ENCODE data around the gene GNAS. TPM values are rescaled to one million over a fixed set of nuclear protein-coding genes. Genes with fewer than 3 reads are reported as not detected.

The GNAS gene
- total RNA-seq, 6 experiments from 2014 or later = 254 to 400 (median 287) TPM

DNA sequence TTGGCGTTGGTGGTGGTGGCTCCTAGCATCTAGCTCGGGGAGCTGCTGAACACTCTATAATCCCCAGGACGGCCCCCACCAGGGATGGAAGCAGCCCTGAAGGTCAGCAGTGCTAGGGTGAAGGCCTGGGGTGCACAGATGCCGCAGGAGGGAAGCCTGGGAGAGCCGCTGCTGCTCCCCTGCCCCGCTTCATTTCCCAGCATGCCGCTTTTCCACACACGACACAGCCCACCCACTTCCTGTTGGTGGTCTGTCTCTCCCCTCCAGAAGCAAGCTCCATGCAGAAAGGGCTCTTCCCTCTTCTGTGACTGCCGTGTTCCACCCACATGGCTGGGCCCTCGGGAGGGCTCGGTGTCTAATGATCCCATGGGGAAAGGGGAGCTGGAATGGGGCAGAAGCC lies 37.1 kb upstream of the GNAS start:
- 70% methylated on average over 2 of the region's 11 CpGs for WGBS (ENCODE audit: insufficient coverage, low coverage, low lambda C conversion rate, missing lambda C conversion rate)
- Histone ChIP-seq H3K36me3 (no peaks in the 10 kb centered on the region), H3K9me3 (no peaks in the 10 kb centered on the region), H3K27ac (no peak overlapping the region), H3K4me1 (no peaks in the 10 kb centered on the region), H3K4me3 (no peak overlapping the region), H3K27me3 (no peaks in the 10 kb centered on the region)
- no peak for ATAC-seq
- intact Hi-C loops (cut with DNase I) = no loop called here
- DNase-seq = no peak
- TF ChIP-seq CTCF (IDR thresholded peaks at IDR 0.05) = no peak
- TF ChIP-seq POLR2A (IDR thresholded peaks at IDR 0.05) = no peak

DNA sequence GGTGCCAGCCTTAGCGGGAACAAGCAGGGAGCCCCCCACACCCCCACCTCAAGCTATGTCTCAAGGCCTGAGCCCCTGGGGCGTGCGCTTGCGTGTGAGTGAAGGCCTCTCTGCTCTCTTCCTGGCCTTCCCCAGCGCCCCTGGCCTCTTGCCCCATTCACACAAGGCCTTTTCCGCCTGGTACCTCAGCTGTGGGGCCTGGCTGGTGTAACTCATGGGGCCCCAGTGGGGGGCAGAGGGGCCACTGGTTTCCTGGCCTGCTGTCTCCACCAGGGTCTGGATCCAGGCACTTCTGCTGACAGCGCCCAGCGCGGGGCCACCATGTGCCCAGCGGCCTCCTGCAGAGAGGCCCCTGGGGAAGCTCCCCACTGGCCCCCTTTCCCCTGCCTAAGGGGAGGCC lies 36.5 kb upstream of the GNAS start:
- no peak for DNase-seq
- H3K36me3 ChIP-seq = no peaks in the 10 kb centered on the region
- no peak overlapping the region for H3K4me3 ChIP-seq
- no CpG with 5 or more reads among the region's 10 CpGs for WGBS (ENCODE audit: insufficient coverage, low coverage, low lambda C conversion rate, missing lambda C conversion rate)
- H3K27me3 ChIP-seq = no peaks in the 10 kb centered on the region
- no peak overlapping the region for H3K27ac ChIP-seq
- no peaks in the 10 kb centered on the region for H3K4me1 ChIP-seq
- intact Hi-C loops (cut with DNase I) = no loop called here
- ATAC-seq = no peak
- TF ChIP-seq CTCF (IDR thresholded peaks at IDR 0.05) (no peak), POLR2A (IDR thresholded peaks at IDR 0.05) (no peak)
- H3K9me3 ChIP-seq = no peaks in the 10 kb centered on the region

DNA sequence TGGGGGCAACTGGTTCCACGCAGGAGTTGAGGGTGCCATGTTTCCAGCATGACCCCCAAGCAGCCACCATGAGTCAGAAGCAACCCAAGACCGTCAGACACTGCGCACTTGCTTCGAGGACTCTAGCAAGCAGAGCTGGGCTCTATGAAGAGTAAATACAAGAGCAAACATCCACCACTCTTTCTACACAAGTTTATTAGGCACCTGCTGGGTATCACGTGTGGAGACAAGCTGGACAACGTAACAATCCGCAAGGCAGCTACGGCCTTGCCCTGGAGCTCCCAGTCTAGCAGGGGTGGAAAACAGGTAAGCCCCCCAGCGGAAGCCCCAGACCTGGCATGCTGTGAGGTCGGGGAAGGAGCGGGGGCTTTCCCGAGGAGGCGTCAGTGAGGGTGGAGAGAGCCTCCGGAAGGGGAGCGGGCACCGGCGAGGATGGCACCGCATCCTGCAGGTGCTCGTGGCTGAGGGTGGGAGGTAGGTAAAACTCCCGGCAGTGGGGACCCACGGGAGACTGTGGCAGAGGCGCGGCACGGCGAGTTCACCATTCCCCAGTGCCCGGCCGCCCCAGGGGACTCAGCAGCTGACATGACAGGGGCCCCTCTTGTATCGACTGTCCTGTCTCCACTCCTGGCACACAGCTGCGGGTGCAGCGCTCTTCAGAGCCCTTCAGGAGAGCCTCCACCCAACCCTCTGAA lies 35.4 kb upstream of the GNAS start:
- ATAC-seq = no peak
- H3K9me3 ChIP-seq = no peaks in the 10 kb centered on the region
- WGBS (ENCODE audit: insufficient coverage, low coverage, low lambda C conversion rate, missing lambda C conversion rate) = 80% methylated on average over 9 of the region's 30 CpGs
- intact Hi-C loops (cut with DNase I) = no loop called here
- no peaks in the 10 kb centered on the region for H3K27me3 ChIP-seq
- no peaks in the 10 kb centered on the region for H3K36me3 ChIP-seq
- no peak overlapping the region for H3K4me3 ChIP-seq
- DNase-seq = no peak
- TF ChIP-seq CTCF (IDR thresholded peaks at IDR 0.05) = no peak
- no peak for TF ChIP-seq POLR2A (IDR thresholded peaks at IDR 0.05)
- no peaks in the 10 kb centered on the region for H3K4me1 ChIP-seq
- no peak overlapping the region for H3K27ac ChIP-seq

DNA sequence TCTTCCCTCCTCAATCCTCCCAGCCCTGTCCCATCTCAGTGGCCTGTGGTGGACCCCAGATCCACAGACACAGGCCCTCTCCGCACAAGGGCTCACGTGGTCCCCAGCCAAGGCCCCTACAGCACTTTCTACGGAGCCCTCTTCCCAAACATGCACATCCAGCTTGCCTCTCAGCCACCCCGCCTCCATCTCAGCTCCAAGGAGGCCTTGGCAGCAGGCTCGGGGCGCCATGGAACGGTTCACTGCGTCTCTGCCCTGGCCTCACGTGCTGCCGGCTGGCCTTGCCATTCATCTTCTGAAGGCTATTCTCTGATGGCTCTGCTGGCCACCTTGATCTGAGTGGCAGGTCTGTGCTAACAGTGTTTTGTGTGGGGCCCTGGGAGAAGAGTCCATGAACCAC lies 34.8 kb upstream of the GNAS start:
- ATAC-seq = no peak

More for the DNA sequence above, 34.8 kb upstream of the GNAS start:
- Histone ChIP-seq H3K4me1 (no peaks in the 10 kb centered on the region), H3K27me3 (no peaks in the 10 kb centered on the region), H3K4me3 (no peak overlapping the region), H3K9me3 (no peaks in the 10 kb centered on the region), H3K27ac (no peak overlapping the region), H3K36me3 (no peaks in the 10 kb centered on the region)
- TF ChIP-seq CTCF (IDR thresholded peaks at IDR 0.05) (no peak), POLR2A (IDR thresholded peaks at IDR 0.05) (no peak)
- intact Hi-C loops (cut with DNase I) = no loop called here
- no peak for DNase-seq
- WGBS (ENCODE audit: insufficient coverage, low coverage, low lambda C conversion rate, missing lambda C conversion rate) = 100% methylated on average over 1 of the region's 10 CpGs

All from right lobe of liver (tissue), 6 donors.